Right lobe of liver (tissue), 4 donors: ENCODE measurements around the gene HNRNPA3.

Experiments used
- POLR2A ChIP-seq: fragments of 450-650 bp; IDR thresholded peaks from one replicate; pipeline ENCODE4 v1.6.1; 2017; ENCODE audit warnings: antibody characterized with exemption, mild to moderate bottlenecking
- TF ChIP-seq, protein P1 (sequence below), 4 donors: fragments of 200-600 bp in 3 of 4; fragments of 450-650 bp in 1 of 4; IDR thresholded peaks; one replicate each; pipeline versions ENCODE4 v1.5.1 to v1.8.0; 2016 to 2022; ENCODE audit warnings: antibody characterized with exemption in 4 of 4, mild to moderate bottlenecking in 2 of 4
- donor health status: DM: no; HTN: no; CAD: no.
- donor health status: DM: no; HTN: no; CAD: no.
- donor health status: DM: no; HTN: yes; CAD: no.

DNA sequence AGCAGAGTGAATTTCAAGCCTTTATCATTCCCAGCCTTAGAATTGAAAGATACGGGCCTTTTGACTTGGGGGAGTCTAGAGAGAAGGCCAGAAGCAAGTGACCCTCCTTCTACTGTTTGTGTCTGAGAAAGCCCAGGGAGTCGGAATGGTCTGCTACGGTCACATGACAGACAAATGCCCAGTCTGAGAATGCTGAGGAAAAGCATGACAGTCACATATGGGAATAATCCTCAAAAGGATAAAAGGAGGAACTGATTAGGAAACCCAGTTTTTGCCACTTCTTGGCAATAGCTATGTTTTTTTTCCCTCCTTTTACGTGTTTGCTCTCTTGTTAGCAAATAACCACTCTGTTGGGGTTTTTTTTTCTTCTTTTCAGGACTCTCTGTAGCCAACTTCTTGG lies 38.1 kb upstream of the HNRNPA3 start:
- TF ChIP-seq, protein P1, sequence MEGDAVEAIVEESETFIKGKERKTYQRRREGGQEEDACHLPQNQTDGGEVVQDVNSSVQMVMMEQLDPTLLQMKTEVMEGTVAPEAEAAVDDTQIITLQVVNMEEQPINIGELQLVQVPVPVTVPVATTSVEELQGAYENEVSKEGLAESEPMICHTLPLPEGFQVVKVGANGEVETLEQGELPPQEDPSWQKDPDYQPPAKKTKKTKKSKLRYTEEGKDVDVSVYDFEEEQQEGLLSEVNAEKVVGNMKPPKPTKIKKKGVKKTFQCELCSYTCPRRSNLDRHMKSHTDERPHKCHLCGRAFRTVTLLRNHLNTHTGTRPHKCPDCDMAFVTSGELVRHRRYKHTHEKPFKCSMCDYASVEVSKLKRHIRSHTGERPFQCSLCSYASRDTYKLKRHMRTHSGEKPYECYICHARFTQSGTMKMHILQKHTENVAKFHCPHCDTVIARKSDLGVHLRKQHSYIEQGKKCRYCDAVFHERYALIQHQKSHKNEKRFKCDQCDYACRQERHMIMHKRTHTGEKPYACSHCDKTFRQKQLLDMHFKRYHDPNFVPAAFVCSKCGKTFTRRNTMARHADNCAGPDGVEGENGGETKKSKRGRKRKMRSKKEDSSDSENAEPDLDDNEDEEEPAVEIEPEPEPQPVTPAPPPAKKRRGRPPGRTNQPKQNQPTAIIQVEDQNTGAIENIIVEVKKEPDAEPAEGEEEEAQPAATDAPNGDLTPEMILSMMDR (IDR thresholded peaks at IDR 0.05) = no peak
- no peak for TF ChIP-seq POLR2A
